HG03571 (cell line): Measurements from ENCODE around the gene RNF130.

Source experiments
- ATAC-seq: cut with Tn5 transposase; IDR thresholded peaks from one replicate; pipeline ENCODE4 v1.9.1; 2021; ENCODE audit not compliant: unreplicated experiment

The RNF130 gene

DNA sequence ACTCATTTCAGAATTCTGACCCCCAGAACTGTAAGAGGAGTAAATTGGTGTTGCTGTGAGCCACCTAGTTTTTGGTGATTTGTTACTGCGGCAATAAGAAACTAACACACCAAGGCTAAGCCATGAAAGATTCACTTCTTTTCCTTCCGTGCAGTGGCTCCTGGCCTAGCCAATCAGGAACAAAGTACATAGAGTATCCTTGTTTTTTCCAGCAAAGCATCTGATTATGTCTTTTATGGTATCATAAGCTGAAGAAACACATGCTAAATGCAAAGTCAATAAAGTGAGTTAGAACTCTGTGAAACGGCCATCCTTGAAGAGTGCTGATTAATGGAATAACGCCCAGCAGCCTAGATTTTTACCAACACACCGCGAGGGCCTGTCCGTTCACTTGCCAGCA is 11.4 kb downstream of the RNF130 start:
- no peak for ATAC-seq

DNA sequence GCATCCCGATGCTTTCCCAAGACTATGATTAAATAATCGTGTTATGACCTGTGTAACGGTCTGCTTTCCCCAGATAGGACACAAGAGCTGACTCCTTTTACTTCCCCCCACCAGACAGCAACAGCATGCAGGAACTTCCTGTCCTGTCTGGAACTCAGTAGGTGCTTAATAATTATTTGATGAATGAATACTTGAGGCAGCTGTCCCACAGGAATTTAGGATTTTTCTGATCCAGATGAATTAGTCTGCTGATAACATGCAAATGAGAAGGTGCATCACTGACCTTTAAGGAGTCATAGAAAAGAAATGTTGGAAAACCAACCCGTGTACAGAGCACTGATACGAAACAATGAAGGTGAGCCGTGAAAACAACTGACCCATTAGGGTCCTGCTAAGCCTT is 12.2 kb downstream of the RNF130 start:
- ATAC-seq = no peak

DNA sequence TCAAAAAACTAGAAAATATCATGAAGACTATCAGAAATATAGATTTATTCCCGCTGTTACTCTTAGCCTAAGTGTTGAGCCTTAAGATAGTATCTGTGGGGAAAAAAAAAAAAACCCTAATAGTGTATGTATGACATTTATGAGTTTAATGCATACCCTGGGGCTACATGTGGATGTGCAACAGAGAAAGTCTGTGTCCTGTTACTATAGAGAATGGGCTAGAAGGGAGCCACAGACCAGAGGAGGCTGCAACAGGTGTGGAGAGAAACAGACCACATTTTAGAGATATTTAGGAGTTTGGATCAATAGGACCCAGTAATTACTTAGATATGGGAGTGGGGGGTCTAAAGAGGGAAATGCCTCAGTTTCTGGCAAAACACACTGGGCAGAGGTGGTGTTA is 15.4 kb downstream of the RNF130 start:
- no peak for ATAC-seq

GRCh38 chr5:180054226-180054625 is 17.3 kb downstream of the RNF130 start:
- no peak for ATAC-seq

- no peak for ATAC-seq
Observed at GRCh38 chr5:180053061-180053602, 18.4 kb downstream of the RNF130 start.

GRCh38 chr5:180052211-180052818 is 19.2 kb downstream of the RNF130 start:
- no peak for ATAC-seq

GRCh38 chr5:180050121-180050940 is 21.2 kb downstream of the RNF130 start:
- ATAC-seq = no peak

DNA sequence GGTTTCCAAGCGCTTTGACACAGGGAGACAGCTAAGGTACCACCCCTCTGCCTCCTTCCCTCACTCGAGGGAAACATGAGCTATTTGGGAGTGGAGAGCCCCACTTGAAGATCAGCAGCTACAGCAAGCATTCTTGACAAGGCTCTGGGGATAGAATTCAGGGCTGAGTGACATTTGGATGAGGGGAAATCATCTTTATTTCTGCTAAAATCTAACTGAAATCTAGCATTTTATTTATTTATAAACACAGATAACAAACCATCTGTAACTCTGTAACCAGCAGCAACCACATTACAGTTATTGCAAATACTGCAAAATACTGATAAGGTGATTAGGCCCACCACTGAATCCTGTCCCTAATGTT is 22.4 kb downstream of the RNF130 start:
- ATAC-seq = no peak

GRCh38 chr5:180047667-180048066 is 23.9 kb downstream of the RNF130 start:
- ATAC-seq = no peak

DNA sequence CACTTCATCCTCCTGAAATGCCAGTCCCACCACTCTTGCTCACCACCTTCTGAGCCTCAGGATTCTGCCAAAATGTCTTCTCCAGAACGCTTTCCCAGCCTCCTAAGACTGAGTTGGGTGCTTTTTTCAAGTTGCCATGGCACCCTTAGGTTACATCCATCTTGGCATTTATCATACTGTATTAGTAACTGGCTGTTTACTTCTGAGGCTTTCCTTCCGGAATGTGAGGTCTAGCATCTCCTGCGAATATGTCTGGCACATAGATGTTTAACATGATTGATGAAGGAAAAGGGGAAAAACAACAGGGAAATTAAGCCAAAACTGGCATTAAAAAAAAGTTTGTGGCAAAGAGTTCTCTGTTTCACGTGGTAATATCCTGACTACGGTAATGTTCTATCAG is 24.9 kb downstream of the RNF130 start:
- ATAC-seq = no peak

DNA sequence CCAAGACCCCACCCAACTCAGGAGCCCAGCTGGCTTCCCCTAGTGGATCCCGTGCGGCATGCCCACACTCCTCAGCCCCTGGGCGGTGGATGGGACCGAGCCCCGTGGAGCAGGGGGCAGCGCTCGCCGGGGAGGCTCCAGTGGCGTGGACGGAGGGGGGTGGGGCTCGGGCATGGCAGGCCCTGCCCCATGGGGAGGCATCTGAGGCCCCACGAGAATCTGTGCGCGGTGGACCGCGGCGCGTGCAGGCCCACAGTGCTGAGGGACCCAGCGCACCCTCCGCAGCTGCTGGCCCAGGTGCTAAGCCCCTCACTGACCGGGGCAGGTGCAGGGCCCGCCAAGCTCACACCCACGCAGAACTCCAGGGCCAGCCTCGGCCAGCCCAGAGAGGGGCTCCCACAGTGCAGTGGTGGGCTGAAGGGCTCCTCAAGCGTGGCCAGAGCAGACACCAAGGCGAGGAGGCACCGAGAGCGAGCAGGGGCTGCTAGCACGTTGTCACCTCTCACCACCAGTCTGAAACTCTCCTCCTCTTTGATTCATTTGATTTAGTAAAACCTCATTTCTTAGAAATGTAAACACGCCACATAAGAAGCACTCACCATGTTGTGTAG is 25.6 kb downstream of the RNF130 start:
- no peak for ATAC-seq

DNA sequence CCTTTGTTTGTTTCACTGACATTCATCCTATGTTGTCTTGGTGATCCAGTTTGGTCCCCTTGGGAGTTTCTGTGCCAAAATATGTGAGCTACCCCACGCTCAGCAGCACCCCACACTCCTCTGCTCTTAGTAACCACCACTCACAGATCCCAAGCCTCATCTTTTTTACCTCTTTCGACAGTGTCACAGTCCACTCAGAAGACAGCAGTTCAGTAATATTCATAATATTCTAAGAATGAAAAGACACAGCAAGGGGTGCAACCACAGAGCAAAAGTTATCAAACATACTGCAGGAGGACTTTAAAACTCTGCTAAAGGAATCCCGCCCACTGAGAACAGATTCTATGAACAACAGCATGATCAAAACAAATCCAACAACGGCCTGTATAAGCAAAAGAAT is 28.2 kb downstream of the RNF130 start:
- ATAC-seq = no peak

DNA sequence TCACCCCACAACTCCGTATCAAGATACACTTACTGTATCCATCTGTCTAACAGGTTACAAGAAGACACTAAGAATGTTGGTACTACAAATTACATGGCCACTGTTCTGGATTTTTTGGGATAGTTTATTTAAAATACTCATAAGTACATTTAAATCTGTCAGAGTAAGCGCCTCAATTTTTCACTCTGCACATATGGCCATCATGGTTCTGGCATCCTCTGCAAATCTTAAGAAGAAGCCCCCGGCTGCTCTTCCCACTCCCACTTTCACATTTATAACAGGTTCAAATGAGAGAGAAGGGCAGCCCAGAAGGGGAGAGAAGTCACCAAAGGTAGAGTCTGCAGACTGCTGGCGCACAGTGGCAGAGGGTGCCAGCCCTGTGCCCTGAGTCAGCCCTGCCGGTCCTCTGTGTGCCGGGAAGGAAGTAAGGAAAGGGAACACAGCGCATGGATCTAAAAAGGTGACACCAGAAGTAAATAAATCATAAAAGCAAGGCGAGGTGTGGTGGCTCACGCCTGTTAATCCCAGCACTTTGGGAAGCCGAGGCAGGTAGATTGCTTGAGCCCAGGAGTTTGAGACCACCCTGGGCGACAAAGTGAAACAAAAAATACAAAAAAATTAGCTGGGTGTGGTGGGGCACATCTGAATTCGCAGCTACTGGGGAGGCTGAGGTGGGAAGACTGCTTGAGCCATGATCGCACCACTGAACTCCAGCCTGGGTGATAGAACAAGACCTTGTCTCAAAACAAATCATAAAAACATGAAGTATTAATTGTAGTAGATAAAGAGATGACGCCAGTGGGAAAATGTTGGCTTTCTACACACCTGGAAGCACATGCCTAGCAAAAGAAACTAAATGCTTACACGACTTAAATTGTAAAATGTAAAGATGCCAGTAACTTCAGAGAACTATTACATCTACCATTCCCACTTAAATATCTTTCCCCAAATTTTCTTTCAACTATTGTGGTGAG is 30.0 kb downstream of the RNF130 start:
- ATAC-seq = no peak

- ATAC-seq = no peak
Observed at GRCh38 chr5:180040287-180041214, 31.0 kb downstream of the RNF130 start.

DNA sequence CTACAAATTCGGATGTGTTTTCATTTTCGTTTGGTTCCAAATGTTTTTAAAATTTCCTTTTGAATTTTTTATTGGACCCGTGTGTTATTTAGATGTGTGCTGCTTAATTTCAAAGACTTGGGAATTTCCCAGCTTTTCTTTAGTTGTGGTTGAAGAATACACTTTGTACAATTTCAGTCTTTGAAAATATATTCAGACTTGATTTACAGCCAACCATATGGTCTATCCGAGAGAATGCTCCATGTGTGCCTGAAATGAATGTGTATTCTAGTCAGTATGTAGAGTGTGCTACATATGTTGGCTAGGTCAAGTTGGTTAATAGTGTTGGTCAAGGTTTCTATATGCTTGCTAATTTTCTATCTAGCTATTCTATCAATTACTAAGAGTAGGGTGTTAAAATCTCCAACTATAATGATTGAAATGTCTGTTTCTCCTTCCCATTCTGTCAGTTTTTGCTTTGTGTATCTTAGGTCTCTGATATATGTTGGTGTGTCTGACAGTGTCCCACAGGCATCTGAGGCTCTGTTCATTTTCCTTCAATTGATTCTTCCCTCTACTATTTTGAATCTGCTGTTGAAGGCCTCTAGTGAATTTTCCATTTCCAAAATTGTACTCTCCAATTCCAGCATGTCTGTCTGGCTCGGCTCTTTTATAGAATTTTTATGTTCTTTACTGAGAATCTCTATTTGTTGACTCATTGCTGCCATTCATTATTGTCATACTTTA is 36.2 kb downstream of the RNF130 start:
- ATAC-seq = no peak

DNA sequence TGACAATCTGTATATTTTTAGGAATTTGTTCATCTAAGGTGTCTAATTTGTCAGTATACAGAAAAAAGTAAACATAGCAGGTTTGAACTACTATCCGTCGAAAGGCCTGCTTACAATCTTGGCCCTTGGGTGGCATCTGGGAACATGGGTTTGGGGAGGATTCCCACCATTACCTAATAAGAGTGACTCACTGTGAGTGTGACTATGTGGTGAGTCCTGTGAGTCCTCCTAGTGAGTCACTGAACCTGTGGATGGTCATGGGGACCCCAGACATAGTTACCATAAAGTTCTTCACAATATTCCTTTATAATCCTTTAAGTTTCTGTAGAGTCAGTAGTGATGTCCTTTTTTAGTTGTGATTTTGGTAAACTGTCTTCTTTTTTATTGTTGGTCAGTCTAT is 37.0 kb downstream of the RNF130 start:
- ATAC-seq = no peak

- ATAC-seq = no peak
Observed at GRCh38 chr5:180027459-180028089, 44.0 kb downstream of the RNF130 start.

DNA sequence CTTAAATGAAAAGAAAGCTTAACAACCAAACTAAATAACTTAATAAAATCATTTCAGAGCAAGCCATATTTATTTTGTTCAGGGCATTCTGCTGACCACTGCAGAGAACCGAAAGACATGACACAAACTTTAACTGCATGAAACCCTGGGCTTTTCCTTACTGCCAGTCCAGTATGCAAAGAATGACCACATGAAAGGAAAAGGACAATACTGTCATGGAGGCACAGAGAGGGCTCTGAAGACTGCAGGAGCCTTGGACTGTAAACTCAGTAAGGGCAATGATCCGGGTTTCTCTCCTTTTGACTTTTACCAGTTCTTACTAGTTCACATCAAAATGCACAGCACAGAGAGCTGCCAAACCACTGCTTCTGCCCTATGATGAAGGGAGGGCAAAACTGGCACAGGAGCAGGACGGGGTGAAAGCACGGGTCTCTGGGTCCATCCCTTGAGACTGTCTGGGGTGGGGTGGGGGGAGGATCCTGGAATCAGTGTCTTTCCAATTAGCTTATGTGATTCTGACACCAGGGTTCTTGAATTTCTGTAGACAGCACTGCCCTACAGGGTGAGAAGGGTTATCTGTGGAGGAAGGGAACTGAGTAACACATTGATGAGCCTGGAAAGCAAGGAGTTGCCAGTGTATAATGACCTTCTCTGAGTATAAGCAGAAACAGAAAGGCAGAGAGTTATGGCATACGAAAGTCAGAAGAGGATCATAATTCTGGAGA is 44.7 kb downstream of the RNF130 start:
- no peak for ATAC-seq
